HEK293 (cell line): ENCODE measurements around the gene ZNG1C.
"Not testable (repeated sequence)": the region's sequence is repeated elsewhere in the genome, so short reads cannot be mapped to it uniquely, and the experiment has no call there.

Experiments
- AEBP2 ChIP-seq: fragments of 450-650 bp; formaldehyde crosslinking; IDR thresholded peaks from 2 replicates; pipeline ENCODE4 v1.5.1; 2016; ENCODE audit warnings: missing biosample characterization, missing genetic modification characterization, borderline replicate concordance
- ZFP37 ChIP-seq: fragments of 450-650 bp; formaldehyde crosslinking; IDR thresholded peaks from 2 replicates; pipeline ENCODE4 v1.5.1; 2016; ENCODE audit warnings: missing biosample characterization, missing genetic modification characterization
- ZNF280D ChIP-seq: fragments of 450-650 bp; formaldehyde crosslinking; IDR thresholded peaks from 2 replicates; pipeline ENCODE4 v1.5.1; 2016; ENCODE audit warnings: missing biosample characterization, missing genetic modification characterization
- ZNF335 ChIP-seq: fragments of 450-650 bp; formaldehyde crosslinking; conservative IDR thresholded peaks from 2 replicates; pipeline ENCODE4 v1.5.1; 2016; ENCODE audit warnings: missing biosample characterization, missing genetic modification characterization

GRCh38 chr9:68343242-68343641, 101.5 kb downstream of the ZNG1C start:
- TF ChIP-seq AEBP2 (tag by site-specific recombination); ZNF280D; ZNF335 (tag by site-specific recombination); ZFP37 (tag by site-specific recombination): not testable (repeated sequence)
